ENCODE data around the gene PCLAF.
"Not testable (repeated sequence)": the region's sequence is repeated elsewhere in the genome, so short reads cannot be mapped to it uniquely, and the experiment has no call there.

The PCLAF gene

GRCh38 chr15:64361259-64361658 lies 20.0 kb downstream of the PCLAF start:
- no peak for DNase-seq

GRCh38 chr15:64356710-64357040 lies 24.6 kb downstream of the PCLAF start:
- DNase-seq: no peak

- peak; percentile 95 for DNase-seq
Measured at GRCh38 chr15:64355944-64356709, 25.1 kb downstream of the PCLAF start, which contains the start of gene CSNK1G1. Gene CSNK1G1, minus strand, starts transcription at chr15:64356173. Its CDS starts 55,674 bp downstream, at chr15:64300499.

- no peak for DNase-seq
Measured at GRCh38 chr15:64355348-64355943, 25.8 kb downstream of the PCLAF start.

- DNase-seq: no peak
Measured at GRCh38 chr15:64354688-64355344, 26.4 kb downstream of the PCLAF start.

GRCh38 chr15:64351265-64351664 lies 30.0 kb downstream of the PCLAF start:
- DNase-seq: no peak

- DNase-seq: no peak
Measured at GRCh38 chr15:64349375-64349774, 31.9 kb downstream of the PCLAF start.

GRCh38 chr15:64348455-64348854 lies 32.8 kb downstream of the PCLAF start:
- no peak for DNase-seq

GRCh38 chr15:64346242-64346641 lies 35.0 kb downstream of the PCLAF start:
- not testable (repeated sequence) for DNase-seq

GRCh38 chr15:64344651-64345294 lies 36.5 kb downstream of the PCLAF start:
- no peak for DNase-seq

- no peak for DNase-seq
Measured at GRCh38 chr15:64343841-64344240, 37.4 kb downstream of the PCLAF start.

GRCh38 chr15:64343222-64343621 lies 38.0 kb downstream of the PCLAF start:
- DNase-seq: no peak

- DNase-seq: no peak
Measured at GRCh38 chr15:64341961-64342360, 39.3 kb downstream of the PCLAF start.

- no peak for DNase-seq
Measured at GRCh38 chr15:64340355-64340754, 40.9 kb downstream of the PCLAF start.

- DNase-seq: no peak
Measured at GRCh38 chr15:64337761-64338160, 43.5 kb downstream of the PCLAF start.

GRCh38 chr15:64333986-64334929 lies 47.0 kb downstream of the PCLAF start:
- DNase-seq: no peak

- DNase-seq: no peak
Measured at GRCh38 chr15:64333516-64333915, 47.7 kb downstream of the PCLAF start.

GRCh38 chr15:64331668-64332067 lies 49.6 kb downstream of the PCLAF start:
- DNase-seq: not testable (repeated sequence)

- DNase-seq: not testable (repeated sequence)
Measured at GRCh38 chr15:64326975-64327374, 54.3 kb downstream of the PCLAF start.

GRCh38 chr15:64326458-64326857 lies 54.8 kb downstream of the PCLAF start:
- DNase-seq: not testable (repeated sequence)

GRCh38 chr15:64324165-64324877 lies 56.9 kb downstream of the PCLAF start:
- DNase-seq: no peak

- no peak for DNase-seq
Measured at GRCh38 chr15:64315216-64315615, 66.0 kb downstream of the PCLAF start.

Measured in midbrain (tissue), 1 donor.